GM21360 (cell line): ENCODE results near the gene TBXA2R.

Experiments
- ATAC-seq: cut with Tn5 transposase; IDR thresholded peaks from one replicate; pipeline ENCODE4 v1.9.1; 2021; ENCODE audit warnings: mild to moderate bottlenecking, moderate library complexity; ENCODE audit not compliant: unreplicated experiment

TBXA2R gene

DNA sequence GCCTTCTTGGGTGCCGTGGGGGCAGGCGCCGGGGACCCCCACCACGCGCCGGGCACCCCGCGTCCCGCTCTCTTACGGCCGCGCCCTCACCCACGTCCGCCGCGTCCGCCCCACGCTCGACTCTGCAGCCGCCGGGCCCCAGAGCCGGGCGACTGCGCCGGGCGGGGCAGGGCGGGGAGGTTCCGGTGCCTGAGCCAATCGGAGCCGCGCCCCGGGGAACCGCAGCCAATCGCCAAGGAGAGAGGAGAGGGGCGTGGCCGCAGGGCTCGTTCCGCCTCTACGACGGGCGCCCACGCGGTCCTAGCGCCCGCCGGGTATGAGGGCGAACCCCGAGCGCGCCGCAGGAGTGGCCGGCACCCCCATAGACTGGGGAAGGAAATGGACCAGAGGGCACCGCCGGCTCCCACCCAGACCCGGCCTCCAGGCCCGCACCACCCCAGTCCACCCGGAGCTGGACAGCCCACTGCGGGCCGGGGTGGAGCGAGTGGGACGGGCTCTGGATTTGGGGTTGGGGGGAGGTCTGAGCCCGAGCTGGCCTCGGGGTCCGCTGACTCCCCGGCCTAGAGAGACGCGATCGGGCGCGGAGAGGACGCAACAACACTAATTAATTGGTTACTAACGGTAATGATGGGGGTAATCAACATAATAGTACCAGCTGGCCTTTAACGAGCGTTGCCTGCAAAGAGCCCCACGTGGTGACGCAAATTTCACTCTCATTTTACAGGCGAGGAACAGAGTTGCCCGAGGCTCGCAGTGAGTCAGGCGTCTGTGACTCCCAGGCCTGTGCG lies 49.0 kb downstream of the TBXA2R start, which contains the start of gene MFSD12:
Gene MFSD12, minus strand, starts transcription at position 126 of the 788 bp plus-strand sequence. CDS start 183 bp downstream, outside the sequence.
- ATAC-seq: peak; percentile 73

- ATAC-seq: peak; percentile 13
Measured at GRCh38 chr19:3556978-3557460, 49.7 kb downstream of the TBXA2R start.

- no peak for ATAC-seq
Measured at GRCh38 chr19:3556423-3556977, 50.2 kb downstream of the TBXA2R start.

DNA sequence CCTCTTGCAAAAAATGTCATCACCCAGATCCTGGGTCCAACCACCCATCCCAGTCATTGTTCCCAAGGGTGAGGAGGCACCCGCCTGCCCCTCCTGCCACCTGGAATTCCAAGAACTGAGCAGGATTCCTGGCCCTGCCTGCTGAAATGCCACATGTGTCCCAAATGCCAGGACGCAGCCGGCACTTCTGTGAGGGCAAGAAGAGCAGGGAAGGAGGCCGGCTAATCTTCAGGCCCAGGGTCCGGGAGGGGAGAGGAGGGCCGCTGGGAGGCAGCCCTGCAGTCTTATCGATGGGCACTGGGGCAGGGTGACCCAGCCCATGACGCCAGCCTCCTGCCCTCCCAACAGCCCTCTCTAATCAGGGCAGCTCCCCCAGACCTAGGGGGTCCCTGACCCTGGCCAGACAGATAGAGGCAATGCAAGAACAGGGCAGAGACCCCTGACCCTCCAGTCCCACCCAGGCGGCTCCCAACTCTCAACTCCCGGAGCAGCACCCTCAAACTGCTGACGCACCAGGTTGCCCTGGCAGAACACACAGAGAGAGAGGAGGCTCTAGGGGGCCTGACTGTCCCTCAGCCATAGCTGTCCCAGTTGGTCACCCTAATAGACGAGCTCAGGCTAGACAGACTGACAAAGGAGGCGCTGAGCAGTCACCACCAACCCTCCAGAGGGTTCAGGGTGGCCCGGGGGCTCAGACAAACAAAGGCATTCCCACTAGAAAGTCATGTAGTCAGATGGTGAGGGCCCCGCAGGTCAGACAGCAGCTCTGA lies 50.8 kb downstream of the TBXA2R start:
- ATAC-seq: no peak

- ATAC-seq: no peak
Measured at GRCh38 chr19:3554254-3555083, 52.2 kb downstream of the TBXA2R start.

DNA sequence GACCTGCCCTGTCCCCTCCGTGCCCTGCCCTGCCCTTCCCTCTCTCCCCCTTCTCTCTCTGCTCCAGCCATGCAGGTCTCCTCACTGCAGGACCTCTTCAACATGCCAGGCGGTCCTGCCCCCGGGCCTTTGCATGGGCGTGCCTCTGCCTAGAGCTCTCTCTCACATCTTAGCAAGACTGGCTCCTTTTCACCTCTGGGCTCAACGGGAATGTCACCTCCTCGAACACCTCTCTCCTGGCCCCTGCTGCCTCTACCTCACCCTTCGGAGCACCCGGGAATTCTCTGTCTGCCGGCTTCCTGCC lies 54.9 kb downstream of the TBXA2R start:
- no peak for ATAC-seq

DNA sequence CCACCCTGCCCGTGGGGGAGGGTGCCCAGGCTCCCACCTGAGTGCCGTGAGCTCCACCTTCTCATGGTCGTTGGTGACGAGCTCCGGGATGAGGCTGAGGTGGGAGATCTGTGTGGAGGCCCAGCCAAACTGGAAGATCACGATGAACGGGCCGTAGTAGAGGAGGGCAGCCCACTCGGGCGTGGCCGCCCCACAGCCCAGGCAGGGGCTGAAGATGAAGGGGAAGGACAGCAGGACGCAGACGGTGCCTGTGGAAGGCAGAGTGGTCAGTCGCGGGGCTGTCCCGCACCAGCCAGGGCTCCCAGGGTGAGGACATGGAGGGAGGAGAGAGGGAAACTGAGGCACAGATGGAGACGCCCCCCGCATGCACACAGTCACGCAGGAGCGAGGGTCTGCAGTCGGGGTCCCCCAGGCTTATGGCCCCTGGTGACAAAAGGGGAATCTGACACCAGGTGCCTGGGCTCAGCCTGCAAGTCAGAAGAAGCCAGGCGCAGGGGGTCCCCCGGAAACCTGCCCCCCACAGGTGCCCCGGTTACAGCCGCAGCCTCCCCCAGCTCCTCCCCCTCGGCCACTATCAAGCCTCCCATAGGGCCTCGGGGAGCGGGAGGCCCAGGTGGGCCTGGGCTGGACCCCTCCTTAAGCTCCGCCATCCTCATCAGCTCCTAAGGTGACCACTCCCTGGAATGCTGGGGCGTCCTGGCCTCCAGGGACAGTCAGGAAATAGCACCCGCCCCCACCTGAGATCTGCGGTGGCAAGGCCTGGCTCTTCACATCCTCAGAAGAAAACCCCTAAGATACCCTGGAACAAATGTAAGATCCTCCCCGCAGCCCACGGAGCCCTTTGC lies 55.5 kb downstream of the TBXA2R start:
- no peak for ATAC-seq

DNA sequence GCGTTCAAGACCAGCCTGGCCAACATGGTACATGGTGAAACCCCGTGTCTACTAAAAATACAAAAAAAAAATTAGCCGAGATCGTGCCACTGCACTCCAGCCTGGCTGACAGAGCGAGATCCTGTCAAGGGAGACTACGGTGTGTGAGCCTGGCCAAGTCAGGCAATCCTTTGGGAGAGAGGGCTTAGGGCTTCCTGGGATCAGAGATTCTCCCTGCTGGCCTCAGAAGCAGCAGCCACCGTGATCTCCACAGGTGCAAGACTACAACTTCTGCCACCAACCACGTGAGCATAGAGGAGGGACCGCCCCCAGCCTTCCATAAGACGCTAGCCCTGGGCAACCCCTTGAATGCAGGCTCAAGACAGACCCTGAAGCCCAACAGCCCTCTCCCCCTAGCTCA lies 56.9 kb downstream of the TBXA2R start:
- ATAC-seq: no peak

DNA sequence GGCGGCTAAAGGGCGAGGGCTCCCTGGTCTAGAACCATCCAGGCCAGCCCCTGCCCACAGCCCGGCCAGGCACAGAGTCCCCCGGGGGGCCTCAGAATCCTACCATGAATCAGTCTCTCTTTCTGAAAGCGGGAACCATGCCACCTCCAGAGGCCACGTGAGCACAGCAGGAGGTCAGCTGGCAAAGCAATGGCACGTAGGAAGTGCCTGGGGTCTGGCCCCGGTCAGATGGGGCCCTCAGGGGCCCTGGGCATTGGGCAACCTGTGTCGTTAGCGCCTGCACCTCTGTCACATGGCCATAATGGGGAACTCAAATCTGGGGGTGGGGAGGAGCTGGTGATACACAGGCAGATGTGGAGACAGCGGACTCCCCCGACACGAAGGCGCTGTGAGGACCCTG lies 58.1 kb downstream of the TBXA2R start:
- no peak for ATAC-seq

- ATAC-seq: no peak
Measured at GRCh38 chr19:3547767-3548282, 58.9 kb downstream of the TBXA2R start.

DNA sequence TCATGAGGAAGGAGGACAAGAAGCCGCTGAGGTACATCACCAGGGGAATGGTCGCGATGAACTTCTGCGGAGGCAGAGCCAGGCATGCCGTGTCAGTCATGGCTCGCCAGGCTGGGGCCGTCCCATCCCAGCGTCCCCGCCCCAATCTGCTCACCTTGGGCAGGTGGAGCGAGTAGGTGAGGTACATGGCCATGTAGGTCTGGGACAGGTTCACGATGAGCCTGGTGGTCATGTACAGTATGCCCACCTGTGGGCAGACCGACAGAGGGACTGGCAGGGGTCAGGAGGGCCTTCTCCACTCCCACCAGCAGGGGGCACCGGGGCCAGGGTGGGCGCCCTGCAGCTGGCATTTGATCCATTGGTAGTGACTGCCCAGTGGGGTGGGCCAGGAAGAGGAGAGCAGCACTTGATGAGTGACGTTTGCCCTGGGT lies 59.4 kb downstream of the TBXA2R start:
- ATAC-seq: no peak

DNA sequence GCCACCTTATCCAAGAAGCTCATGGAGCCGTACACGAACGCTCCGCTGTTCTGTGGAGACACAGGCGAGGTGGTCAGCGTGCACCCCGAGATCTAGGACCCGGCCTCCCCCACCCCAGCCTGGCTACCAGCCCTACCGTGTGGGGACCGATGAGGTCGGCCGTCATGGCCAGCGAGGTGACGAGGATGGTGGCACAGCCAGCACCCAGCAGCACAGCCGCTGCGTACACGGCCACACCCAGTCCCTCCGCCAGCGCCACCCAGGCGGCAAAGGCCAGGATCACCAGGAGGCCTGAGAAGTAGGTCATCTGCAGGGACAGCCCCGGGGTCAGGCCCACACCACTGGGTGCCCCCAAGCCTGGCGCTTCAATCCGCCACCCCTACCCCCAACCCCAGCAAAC lies 60.6 kb downstream of the TBXA2R start:
- no peak for ATAC-seq

DNA sequence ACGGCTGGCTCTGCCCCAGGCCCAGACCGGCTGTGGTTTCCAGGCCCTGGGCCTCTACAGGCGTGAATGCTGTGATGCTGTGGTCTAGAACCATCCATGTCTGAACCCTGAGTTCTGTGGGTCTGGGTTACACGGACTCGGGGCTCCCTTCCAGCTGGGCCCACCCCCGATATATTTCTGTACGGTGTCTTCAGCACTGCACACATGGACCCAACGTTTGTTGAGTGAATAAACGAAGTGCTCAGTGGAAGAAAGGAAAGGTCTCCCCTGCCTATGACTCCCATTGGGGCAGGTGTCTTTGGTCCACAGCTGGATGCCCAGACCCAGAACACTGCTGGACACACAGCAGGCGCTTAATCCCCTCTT lies 61.0 kb downstream of the TBXA2R start:
- no peak for ATAC-seq

- no peak for ATAC-seq
Measured at GRCh38 chr19:3544742-3545668, 61.7 kb downstream of the TBXA2R start.
